ENCODE results near the gene B2M.
"Not testable (repeated sequence)": the region's sequence is repeated elsewhere in the genome, so short reads cannot be mapped to it uniquely, and the experiment has no call there.

Gene B2M

GRCh38 chr15:44734839-44735481 lies 23.6 kb downstream of the B2M start:
- peak overlapping the region; percentile 87 for H3K27ac ChIP-seq
- H3K4me1 ChIP-seq (ENCODE audit: control insufficient read depth in 1 of 2, insufficient read depth in 1 of 2, low read depth in 1 of 2, low read length in 1 of 2), result peaks cover 27 to 30% of the 10 kb centered on the region in 2 experiments

GRCh38 chr15:44735482-44736180 lies 24.3 kb downstream of the B2M start:
- Histone ChIP-seq H3K27ac (peak overlapping the region; percentile 87), H3K4me3 (ENCODE audit: low read depth in 1 of 2, low read length in 1 of 2) (peak overlapping the region in 1 of 2 experiments; percentile 28), H3K36me3 (peaks cover 10% of the 10 kb centered on the region), H3K4me1 (ENCODE audit: control insufficient read depth in 1 of 2, insufficient read depth in 1 of 2, low read depth in 1 of 2, low read length in 1 of 2) (peaks cover 20 to 23% of the 10 kb centered on the region in 2 experiments), H3K9me3 (no peaks in the 10 kb centered on the region), H3K27me3 (no peaks in the 10 kb centered on the region)
- TF ChIP-seq, protein P1, sequence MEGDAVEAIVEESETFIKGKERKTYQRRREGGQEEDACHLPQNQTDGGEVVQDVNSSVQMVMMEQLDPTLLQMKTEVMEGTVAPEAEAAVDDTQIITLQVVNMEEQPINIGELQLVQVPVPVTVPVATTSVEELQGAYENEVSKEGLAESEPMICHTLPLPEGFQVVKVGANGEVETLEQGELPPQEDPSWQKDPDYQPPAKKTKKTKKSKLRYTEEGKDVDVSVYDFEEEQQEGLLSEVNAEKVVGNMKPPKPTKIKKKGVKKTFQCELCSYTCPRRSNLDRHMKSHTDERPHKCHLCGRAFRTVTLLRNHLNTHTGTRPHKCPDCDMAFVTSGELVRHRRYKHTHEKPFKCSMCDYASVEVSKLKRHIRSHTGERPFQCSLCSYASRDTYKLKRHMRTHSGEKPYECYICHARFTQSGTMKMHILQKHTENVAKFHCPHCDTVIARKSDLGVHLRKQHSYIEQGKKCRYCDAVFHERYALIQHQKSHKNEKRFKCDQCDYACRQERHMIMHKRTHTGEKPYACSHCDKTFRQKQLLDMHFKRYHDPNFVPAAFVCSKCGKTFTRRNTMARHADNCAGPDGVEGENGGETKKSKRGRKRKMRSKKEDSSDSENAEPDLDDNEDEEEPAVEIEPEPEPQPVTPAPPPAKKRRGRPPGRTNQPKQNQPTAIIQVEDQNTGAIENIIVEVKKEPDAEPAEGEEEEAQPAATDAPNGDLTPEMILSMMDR (IDR thresholded peaks at IDR 0.05), result no peak

More at GRCh38 chr15:44734839-44735481, 23.6 kb downstream of the B2M start:
- TF ChIP-seq, protein P1 (IDR thresholded peaks at IDR 0.05), result no peak
- peaks cover 10% of the 10 kb centered on the region for H3K36me3 ChIP-seq
- H3K9me3 ChIP-seq, result no peaks in the 10 kb centered on the region
- no peaks in the 10 kb centered on the region for H3K27me3 ChIP-seq
- H3K4me3 ChIP-seq (ENCODE audit: low read depth in 1 of 2, low read length in 1 of 2), result peak overlapping the region in 1 of 2 experiments; percentile 28

- no peaks in the 10 kb centered on the region for H3K27me3 ChIP-seq
- peaks cover 10% of the 10 kb centered on the region for H3K36me3 ChIP-seq
- peak within 1 kb of the TSS; percentile 87 for H3K27ac ChIP-seq
- no peaks in the 10 kb centered on the region for H3K9me3 ChIP-seq
- TF ChIP-seq, protein P1 (IDR thresholded peaks at IDR 0.05), result no peak
- H3K4me1 ChIP-seq (ENCODE audit: control insufficient read depth in 1 of 2, insufficient read depth in 1 of 2, low read depth in 1 of 2, low read length in 1 of 2), result peaks cover 16 to 21% of the 10 kb centered on the region in 2 experiments
- peak within 1 kb of the TSS in 1 of 2 experiments; percentile 28 for H3K4me3 ChIP-seq (ENCODE audit: low read depth in 1 of 2, low read length in 1 of 2)
Observed at GRCh38 chr15:44736181-44736765, 25.0 kb downstream of the B2M start, which contains the start of gene TRIM69. TSS of gene TRIM69 (plus strand) at chr15:44736528. CDS start at chr15:44736705, 177 bp downstream.

GRCh38 chr15:44738340-44738984 lies 27.1 kb downstream of the B2M start:
- Histone ChIP-seq H3K4me1 (ENCODE audit: control insufficient read depth in 1 of 2, insufficient read depth in 1 of 2, low read depth in 1 of 2, low read length in 1 of 2) (peaks cover 16 to 21% of the 10 kb centered on the region in 2 experiments), H3K9me3 (no peaks in the 10 kb centered on the region), H3K36me3 (no peaks in the 10 kb centered on the region), H3K27me3 (no peaks in the 10 kb centered on the region), H3K4me3 (ENCODE audit: low read depth in 1 of 2, low read length in 1 of 2) (no peak overlapping the region), H3K27ac (no peak overlapping the region)
- TF ChIP-seq, protein P1 (IDR thresholded peaks at IDR 0.05), result peak; percentile 82

DNA sequence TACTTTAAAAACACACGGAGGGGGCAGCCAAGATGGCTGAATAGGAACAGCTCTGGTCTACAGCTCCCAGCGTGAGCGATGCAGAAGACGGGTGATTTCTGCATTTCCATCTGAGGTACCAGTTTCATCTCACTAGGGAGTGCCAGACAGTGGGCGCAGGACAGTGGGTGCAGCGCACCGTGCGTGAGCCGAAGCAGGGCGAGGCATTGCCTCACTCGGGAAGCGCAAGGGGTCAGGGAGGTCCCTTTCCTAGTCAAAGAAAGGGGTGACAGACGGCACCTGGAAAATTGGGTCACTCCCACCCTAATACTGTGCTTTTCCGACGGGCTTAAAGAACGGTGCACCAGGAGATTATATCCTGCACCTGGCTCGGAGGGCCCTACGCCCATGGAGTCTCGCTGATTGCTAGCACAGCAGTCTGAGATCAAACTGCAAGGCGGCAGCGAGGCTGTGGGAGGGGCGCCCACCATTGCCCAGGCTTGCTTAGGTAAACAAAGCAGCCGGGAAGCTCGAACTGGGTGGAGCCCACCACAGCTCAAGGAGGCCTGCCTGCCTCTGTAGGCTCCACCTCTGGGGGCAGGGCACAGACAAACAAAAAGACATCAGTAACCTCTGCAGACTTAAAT lies 28.0 kb downstream of the B2M start:
- H3K27me3 ChIP-seq; H3K27ac ChIP-seq; H3K4me3 ChIP-seq (ENCODE audit: low read depth in 1 of 2, low read length in 1 of 2); H3K36me3 ChIP-seq; H3K9me3 ChIP-seq: not testable (repeated sequence)
- peaks cover 16 to 21% of the 10 kb centered on the region in 2 experiments for H3K4me1 ChIP-seq (ENCODE audit: control insufficient read depth in 1 of 2, insufficient read depth in 1 of 2, low read depth in 1 of 2, low read length in 1 of 2)

DNA sequence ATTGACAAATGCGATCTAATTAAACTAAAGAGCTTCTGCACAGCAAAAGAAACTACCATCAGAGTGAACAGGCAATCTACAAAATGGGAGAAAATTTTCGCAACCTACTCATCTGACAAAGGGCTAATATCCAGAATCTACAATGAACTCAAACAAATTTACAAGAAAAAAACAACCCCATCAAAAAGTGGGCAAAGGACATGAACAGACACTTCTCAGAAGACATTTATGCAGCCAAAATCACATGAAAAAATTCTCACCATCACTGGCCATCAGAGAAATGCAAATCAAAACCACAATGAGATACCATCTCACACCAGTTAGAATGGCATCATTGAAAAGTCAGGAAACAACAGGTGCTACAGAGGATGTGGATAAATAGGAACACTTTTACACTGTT lies 32.1 kb downstream of the B2M start:
- not testable (repeated sequence) for H3K27me3 ChIP-seq; H3K4me3 ChIP-seq (ENCODE audit: low read depth in 1 of 2, low read length in 1 of 2); H3K4me1 ChIP-seq (ENCODE audit: control insufficient read depth in 1 of 2, insufficient read depth in 1 of 2, low read depth in 1 of 2, low read length in 1 of 2); H3K9me3 ChIP-seq; H3K36me3 ChIP-seq; H3K27ac ChIP-seq
